Mammary epithelial cell (primary cell): ENCODE data around the gene STIMATE.

Experiments used
- EZH2 ChIP-seq: IDR thresholded peaks from 2 replicates; pipeline ENCODE4 v1.6.1; 2012; ENCODE audit warnings: low read length, inconsistent platforms, borderline replicate concordance
- TF ChIP-seq, protein P1 (sequence below), 2 donors: IDR thresholded peaks in 1 of 2; conservative IDR thresholded peaks in 1 of 2; 2 replicates each; pipeline ENCODE4 v1.5.1; 2011 to 2012; ENCODE audit warnings: inconsistent platforms in 2 of 2, low read length in 2 of 2, mild to moderate bottlenecking in 2 of 2, control low read depth in 1 of 2, low read depth in 1 of 2; ENCODE audit not compliant: insufficient read depth in 1 of 2; ENCODE audit errors: extremely low read depth in 1 of 2

DNA sequence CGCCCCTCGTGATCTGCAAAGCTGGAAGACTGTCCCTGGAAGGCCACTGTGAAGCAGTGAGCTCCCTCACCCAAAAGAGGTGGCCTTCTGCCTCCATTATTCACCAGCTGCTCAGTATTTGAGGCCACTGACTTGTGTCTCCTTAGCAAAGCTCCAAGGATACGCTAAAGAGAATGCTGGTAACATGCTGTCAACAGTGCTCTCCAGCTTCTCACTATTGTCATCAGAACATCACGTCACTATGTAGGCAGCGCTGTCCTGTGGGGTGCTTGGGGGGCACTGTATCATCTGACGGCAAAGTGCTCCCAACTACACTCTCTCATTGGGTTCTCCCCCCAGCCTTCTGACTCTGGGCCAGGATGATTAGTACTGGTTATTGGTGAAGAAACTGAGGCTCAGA lies 81.1 kb downstream of the STIMATE start:
- TF ChIP-seq, protein P1, sequence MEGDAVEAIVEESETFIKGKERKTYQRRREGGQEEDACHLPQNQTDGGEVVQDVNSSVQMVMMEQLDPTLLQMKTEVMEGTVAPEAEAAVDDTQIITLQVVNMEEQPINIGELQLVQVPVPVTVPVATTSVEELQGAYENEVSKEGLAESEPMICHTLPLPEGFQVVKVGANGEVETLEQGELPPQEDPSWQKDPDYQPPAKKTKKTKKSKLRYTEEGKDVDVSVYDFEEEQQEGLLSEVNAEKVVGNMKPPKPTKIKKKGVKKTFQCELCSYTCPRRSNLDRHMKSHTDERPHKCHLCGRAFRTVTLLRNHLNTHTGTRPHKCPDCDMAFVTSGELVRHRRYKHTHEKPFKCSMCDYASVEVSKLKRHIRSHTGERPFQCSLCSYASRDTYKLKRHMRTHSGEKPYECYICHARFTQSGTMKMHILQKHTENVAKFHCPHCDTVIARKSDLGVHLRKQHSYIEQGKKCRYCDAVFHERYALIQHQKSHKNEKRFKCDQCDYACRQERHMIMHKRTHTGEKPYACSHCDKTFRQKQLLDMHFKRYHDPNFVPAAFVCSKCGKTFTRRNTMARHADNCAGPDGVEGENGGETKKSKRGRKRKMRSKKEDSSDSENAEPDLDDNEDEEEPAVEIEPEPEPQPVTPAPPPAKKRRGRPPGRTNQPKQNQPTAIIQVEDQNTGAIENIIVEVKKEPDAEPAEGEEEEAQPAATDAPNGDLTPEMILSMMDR (conservative IDR thresholded peaks at IDR 0.05 in 1 of 2, IDR thresholded peaks at IDR 0.05 in 1 of 2; ENCODE audit: extremely low read depth in 1 of 2, insufficient read depth in 1 of 2, low read depth in 1 of 2, low read length in 2 of 2), result no peak
- TF ChIP-seq EZH2, result no peak
